Measurements from ENCODE around the gene OIT3. TPM values are rescaled to one million over a fixed set of nuclear protein-coding genes. Genes with fewer than 3 reads are reported as not detected.
A peak's percentile ranks its signal among the peaks of the same experiment; 100 is the strongest.

Gene OIT3
- total RNA-seq, 1 donor from 2014 or later, result under 0.01 TPM

DNA sequence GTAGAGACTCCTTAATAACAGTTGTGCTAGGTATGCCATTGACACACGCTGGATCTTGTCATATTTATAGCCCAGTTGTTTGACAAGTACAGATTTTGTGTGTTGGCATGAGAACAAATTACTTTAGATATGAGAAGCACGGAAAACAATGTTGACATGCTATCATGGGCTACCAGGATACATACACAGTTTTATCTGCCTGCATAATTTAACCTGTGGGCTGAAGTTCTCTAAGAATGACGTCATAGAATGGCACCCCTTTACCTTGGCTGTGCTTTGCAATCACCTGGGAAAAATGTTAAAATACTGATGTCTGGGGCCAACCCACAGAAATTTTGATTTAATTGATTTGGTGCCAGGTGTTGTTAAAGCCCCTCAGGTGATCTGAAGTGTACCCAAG is 58.2 kb downstream of the OIT3 start:
- no peak for DNase-seq (ENCODE audit: low read depth in 2 of 2)

DNA sequence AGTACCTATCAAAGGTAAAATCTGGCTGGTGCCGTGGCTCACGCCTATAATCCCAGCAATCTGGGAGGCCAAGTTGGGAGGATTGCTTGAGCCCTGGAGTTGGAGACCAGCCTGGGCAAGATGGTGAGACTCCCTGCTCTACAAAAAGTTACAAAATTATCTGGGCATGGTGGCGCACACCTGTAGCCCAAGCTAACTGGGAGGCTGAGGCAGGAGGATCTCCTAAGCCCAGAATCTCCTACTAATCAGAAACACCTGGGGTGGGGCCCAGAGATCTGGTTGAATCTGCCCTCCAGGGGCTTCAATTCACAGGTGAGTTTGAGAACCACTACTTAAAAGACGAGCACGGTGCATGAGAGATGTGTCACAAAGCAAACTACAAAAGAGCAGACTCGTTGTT is 58.6 kb downstream of the OIT3 start:
- no peak for DNase-seq (ENCODE audit: low read depth in 2 of 2)

DNA sequence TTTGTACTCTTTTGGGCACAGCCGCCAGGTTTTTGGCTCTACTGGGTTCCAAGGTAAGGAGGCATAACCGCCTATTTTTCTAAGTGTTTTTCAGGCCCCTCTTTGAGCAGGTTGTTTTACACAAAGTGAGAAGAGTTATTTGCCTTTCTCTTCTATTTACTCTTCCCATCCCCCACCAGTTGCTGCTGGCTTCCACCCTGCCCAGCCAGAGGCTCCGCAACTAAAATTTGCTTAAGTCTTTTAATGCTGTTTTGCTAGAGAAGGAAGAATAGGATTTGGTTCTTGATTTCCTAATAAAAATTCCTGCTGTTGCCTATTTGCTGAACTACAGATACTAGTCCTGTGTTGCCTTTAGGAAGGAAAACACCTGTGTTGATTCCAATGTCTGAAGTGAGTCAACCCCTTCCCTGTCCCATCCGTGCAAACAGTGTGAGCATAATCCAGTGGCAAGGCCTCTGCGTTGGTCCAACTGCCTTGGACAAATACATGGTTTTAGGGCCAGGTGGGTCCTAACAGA is 59.2 kb downstream of the OIT3 start:
- no peak for DNase-seq (ENCODE audit: low read depth in 2 of 2)

DNA sequence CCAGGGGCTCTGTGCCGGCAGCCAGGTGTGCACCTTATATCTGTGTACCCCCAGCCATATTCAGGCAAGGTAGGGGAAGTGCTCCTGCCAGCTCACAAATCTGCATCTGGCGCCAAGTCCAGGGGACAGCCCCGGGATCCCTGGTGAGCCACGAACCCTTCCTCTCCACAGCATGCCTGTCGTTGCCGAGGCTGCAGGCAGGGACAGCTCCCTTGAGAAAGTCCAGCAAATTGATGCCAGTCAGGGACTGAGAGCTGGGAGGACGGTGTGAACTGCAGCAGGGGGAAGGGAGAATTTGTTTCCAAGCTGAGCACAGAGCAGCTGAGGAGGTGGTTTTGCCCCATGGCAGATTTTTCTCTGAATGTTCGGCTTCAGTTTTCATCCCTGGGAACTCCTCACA is 60.1 kb downstream of the OIT3 start:
- DNase-seq (ENCODE audit: low read depth in 2 of 2), result peak in 1 of 2 donors; percentile 5

DNA sequence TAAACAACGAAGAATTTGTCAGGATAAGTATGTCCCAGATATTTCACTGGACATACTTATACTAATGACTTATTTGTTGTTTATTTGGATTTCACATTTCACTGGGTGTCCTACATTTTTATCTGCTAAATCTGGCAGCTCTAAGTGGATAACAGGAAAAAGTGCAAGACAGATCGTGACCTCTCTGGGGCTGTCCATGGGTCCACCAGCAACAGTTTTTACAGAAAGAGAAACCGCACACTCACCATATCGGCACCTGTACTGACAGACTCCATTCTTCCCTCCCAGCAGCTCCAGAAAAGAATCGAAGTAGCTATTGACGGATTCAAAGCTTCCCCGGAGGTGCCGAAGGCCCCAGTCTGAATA is 60.7 kb downstream of the OIT3 start:
- DNase-seq (ENCODE audit: low read depth in 2 of 2), result peak in 1 of 2 donors; percentile 21

DNA sequence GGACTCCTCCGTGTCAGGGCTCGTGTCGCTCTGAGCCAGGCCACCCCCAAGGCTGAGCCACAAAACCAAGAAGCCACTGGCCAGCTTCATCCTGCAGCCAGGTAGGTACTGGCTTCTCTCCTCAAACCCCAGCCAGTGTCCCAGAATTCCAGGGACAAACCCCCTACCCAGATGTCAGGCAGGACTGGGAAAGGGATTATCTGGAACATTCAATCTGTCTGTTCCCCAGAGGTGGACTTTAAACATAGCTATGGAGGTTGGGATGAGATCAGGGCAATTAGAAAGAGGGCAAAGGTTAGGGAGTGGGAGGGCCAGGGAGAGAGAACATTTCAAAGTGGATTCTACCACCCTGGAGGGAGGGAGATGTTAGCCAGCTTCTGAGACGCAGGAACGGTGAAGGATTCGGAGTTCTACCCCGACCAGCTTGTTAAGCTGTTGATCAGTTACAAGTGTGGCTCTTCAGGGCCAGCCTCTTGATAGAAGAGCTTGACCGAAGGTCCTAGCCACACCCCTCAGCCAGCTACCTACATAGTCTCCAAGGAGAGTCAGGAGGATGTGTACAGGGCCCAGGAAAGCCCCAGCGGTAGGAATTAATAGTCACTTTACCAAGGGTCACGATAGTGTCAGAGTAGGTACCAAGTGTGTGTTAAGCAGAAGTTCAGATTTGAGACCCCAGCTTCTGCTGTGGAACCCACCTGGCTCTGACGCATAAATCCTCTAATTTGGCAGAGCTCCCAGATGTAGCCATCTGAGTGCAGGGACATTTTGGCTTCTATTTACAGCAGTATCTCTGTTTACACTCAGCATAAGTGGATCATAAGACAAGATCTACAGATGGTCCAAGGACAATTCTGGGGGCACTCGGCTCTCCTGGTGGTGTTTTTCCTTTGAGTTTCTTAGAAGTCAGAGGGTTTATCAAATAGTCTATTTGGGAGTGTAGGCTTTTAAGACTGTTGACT is 61.3 kb downstream of the OIT3 start, which contains the start of gene PLA2G12B:
Gene PLA2G12B, minus strand, starts transcription at position 211 of the 959 bp plus-strand sequence. Its CDS starts 121 bp downstream, at position 90.
- DNase-seq (ENCODE audit: low read depth in 2 of 2), result no peak

DNA sequence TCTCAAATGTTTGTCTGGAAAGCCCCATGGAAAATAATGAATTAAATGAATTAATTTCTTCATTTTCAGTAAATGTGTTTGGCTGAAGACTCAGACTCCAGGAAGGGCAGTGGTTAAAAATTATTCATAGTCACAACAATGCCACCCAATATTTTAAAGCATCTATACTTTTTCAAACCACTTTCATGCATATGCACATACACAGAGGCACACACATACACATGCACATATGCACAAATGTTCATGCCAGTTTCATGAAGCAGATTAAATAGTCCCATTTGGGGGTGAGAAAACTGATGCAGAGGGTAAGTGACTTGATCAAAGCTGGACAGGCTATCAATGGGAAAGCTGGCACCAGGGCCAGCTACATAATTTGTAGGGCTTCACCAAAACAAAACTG is 62.5 kb downstream of the OIT3 start:
- no peak for DNase-seq (ENCODE audit: low read depth in 2 of 2)

DNA sequence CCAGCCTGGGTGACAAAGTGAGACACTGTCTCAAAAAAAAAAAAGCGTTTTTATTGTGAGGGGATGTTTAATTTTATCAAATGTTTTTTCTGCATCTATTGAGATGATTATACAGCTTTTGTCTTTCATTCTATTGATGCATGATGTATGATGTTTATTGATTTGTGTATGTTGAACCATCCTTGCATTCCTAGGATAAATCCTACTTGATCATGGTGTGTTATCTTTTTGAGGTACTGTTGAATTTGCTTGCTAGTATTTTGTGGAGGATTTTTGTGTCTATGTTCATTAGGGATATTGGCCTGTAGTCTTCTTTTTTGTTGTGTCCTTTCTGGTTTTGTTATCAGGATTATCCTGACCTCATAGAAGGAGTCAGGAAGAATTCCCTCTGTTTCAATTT is 83.3 kb downstream of the OIT3 start:
- DNase-seq (ENCODE audit: low read depth in 2 of 2), result no peak

DNA sequence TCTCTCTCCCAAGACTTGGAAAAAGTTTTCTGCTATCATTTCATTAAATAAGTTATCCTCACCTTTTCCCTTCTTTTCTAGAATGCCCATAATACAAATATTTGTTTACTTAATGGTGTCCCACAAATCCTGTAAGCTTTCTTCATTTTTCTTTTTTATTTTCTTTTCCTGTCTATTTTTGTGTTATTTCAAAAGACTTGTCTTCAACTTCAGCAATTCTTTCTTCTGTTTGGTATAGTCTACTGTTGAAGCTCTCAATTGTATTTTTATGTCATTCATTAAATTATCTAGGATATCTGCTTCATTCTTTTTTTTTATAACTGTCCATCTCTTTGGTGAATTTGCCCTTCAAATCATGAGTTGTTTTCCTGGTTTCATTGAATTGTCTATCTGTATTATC is 86.2 kb downstream of the OIT3 start:
- DNase-seq (ENCODE audit: low read depth in 2 of 2), result no peak

DNA sequence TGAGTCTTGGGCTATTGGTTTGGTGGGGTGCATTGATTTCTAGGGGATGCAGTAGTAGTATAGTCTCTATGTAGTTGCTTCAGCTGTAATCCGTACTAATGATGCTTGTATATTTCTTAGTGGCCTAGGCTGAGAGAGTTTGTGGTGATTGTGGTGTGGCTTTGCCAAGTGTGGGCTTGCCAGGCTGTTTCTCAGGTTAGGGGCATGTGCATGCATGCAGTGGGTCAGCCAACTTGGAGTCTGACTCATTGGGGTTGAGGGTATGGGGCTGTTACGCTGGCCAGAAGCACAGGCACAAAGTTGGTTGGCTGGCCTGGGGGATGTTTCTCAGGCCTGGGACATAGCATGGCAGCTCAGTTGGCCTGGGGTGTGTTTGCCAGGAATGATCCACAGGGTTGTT is 86.8 kb downstream of the OIT3 start:
- no peak for DNase-seq (ENCODE audit: low read depth in 2 of 2)

DNA sequence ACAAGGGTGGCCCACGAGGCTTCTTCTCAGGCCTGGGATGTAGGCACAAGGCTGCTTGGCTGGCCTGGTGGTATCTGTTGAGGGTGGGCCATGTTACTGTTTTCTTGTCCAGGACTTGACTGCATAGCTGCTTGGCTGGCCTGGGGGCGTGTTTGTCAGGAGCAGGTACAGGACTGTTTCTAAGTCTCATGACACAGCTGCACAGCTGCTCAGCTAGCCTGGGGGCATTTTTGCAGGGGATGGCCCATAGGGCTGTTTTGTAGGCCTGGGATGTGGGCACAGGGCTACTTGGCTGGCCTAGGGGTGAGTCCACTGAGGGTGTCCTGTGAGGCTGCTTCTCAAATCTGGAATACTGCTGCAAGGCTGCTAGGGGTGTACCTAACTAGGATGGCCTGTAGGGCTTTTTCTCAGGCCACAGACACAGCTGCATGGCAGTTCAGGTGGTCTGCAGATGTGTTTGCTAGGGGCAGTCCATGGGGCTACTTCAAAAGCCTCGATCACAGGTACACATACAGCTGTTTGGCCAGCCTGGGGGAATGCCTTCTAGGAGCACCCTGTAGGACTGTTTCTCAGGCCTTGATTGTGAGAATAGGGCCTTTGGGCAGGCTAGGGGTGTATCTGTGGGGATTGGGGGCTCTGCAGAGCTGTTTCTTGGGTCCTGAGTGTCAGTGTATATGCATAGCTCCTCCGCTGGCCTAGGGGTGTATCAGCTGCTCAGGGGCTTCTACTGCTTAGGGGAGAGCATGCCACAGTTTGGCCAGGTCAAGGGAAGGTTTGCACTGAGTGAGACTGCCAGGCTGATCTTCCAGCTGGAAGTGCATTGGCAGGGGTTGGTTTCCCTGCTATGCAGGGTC is 87.7 kb downstream of the OIT3 start:
- DNase-seq (ENCODE audit: low read depth in 2 of 2), result no peak

DNA sequence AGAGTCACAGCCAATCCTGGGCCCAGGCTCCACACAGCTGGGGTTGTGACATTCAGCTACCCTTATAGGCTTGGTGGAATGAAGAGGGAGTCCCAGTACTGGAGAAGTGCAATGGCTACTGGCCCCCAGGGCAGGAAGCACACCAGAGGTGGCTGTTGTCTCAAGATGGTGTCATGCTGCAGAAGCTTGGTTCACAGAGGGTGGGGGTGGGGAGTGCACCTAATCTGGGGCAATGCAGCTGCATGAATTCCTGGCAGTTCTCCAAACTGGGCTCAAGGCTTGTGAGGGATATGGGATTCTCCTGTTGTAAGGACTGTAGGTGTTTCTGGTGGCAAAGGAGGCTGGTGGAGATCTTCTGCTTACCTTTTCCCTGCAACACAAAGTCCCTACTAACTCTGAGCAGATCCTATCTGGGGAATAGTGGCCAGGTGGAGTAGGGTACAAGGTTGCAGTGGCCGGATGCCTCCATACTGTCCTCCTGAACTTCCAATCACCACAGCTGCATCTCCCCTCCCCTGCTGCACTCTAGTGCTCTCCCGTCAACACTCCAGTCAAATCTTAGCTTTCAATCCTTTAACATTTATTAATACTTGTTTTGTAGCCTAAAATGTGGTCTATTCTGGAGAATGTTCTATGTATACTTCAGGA is 88.5 kb downstream of the OIT3 start:
- DNase-seq (ENCODE audit: low read depth in 2 of 2), result no peak

Other genes starting within 250 kb of the OIT3 start
- gene MCU, start 201.6 kb upstream of the OIT3 start, total RNA-seq, result 37.7 and 39.0 TPM in 2 replicates
- gene PLA2G12B, start 61.1 kb downstream of the OIT3 start, total RNA-seq, result 0.13 TPM in 2 replicates
- 50.7 and 55.7 TPM in 2 replicates for gene P4HA1, start 203.1 kb downstream of the OIT3 start, total RNA-seq
- 1.0 and 1.3 TPM in 2 replicates for gene NUDT13, start 216.7 kb downstream of the OIT3 start, total RNA-seq

Data from dermis microvascular lymphatic vessel endothelial cell (primary cell).